Body of pancreas (tissue), 4 donors: ENCODE measurements around the gene LTK.

ENCODE experiments used
- CTCF ChIP-seq, 7 experiments: fragments of 450-650 bp in 4 of 7; fragments of 200-600 bp in 3 of 7; sonication (generic) in 3 of 7; IDR thresholded peaks; one replicate each; pipeline ENCODE4 v1.5.1; 2016 to 2019; ENCODE audit warnings: antibody characterized with exemption in 7 of 7
- POLR2A ChIP-seq, 3 donors: fragments of 450-650 bp; IDR thresholded peaks; one replicate each; pipeline ENCODE4 v1.6.1; 2016; ENCODE audit warnings: antibody characterized with exemption in 3 of 3, mild to moderate bottlenecking in 2 of 3

GRCh38 chr15:41483519-41483918 is 30.1 kb downstream of the LTK start:
- no peak for TF ChIP-seq POLR2A (IDR thresholded peaks at IDR 0.05)
- no peak for TF ChIP-seq CTCF (IDR thresholded peaks at IDR 0.05)
